Gastroesophageal sphincter (tissue), 4 donors: Measurements from ENCODE around the gene STARD13. TPM values are rescaled to one million over a fixed set of nuclear protein-coding genes. Genes with fewer than 3 reads are reported as not detected.

Experiments
- ATAC-seq: fragments of 150-250 bp; one replicate; pipeline ENCODE4 v1.9.1; 2016; ENCODE audit warnings: mild to moderate bottlenecking, moderate library complexity
- H3K27ac ChIP-seq, 4 donors: fragments of 200-600 bp; sonication (generic) in 3 of 4; 1 replicate in 3 of 4; 2 replicates in 1 of 4; pipeline ENCODE4 v1.5.1; 2016 to 2019
- H3K27me3 ChIP-seq: fragments of 200-600 bp; sonication (generic); one replicate; pipeline ENCODE4 v1.5.1; 2019
- H3K36me3 ChIP-seq, 2 donors: fragments of 200-600 bp; sonication (generic); one replicate each; pipeline ENCODE4 v1.5.1; 2019; ENCODE audit warnings: control low read depth in 1 of 2
- H3K4me1 ChIP-seq, 3 donors: fragments of 200-600 bp; sonication (generic); 1 replicate in 2 of 3; 2 replicates in 1 of 3; pipeline ENCODE4 v1.5.1; 2016 to 2019; ENCODE audit warnings: control low read depth in 2 of 3
- H3K4me3 ChIP-seq, 2 donors: fragments of 200-600 bp; sonication (generic); one replicate each; pipeline ENCODE4 v1.5.1; 2019; ENCODE audit warnings: mild to moderate bottlenecking in 1 of 2, moderate library complexity in 1 of 2
- H3K9me3 ChIP-seq, 3 donors: fragments of 200-600 bp; sonication (generic); one replicate each; pipeline ENCODE4 v1.5.1; 2017 to 2019; ENCODE audit warnings: control low read depth in 2 of 3
- EP300 ChIP-seq: sonication (generic); formaldehyde crosslinking; IDR thresholded peaks from one replicate; pipeline ENCODE4 v1.6.1; 2017; ENCODE audit warnings: antibody characterized with exemption, mild to moderate bottlenecking
- POLR2A ChIP-seq, 2 donors: fragments of 450-650 bp; IDR thresholded peaks; one replicate each; pipeline ENCODE4 v1.6.1; 2017; ENCODE audit warnings: antibody characterized with exemption in 2 of 2, mild to moderate bottlenecking in 2 of 2, moderate library complexity in 1 of 2
- POLR2AphosphoS5 ChIP-seq: sonication (generic); formaldehyde crosslinking; IDR thresholded peaks from one replicate; pipeline ENCODE4 v1.6.1; 2017; ENCODE audit warnings: antibody characterized with exemption
- WGBS, 2 donors: methylation state at CpG; one replicate each; pipeline ENCODE4 v1.1.5; 2018; ENCODE audit warnings: low coverage in 1 of 2; 5-methylcytosine and 5-hydroxymethylcytosine counted together
- total RNA-seq, 4 donors: library from RNA; depleted of rRNA; stranded (reverse); fragments of >200 nt; gene quantifications; one replicate each; pipeline ENCODE4 v1.1.0, GENCODE V29; 2016
- TF ChIP-seq, protein P1 (sequence below), 4 experiments: fragments of 200-600 bp in 2 of 4; fragments of 450-650 bp in 2 of 4; sonication (generic) in 1 of 4; IDR thresholded peaks; one replicate each; pipeline ENCODE4 v1.5.1; 2017 to 2019; ENCODE audit warnings: antibody characterized with exemption in 4 of 4, mild to moderate bottlenecking in 2 of 4, moderate library complexity in 2 of 4

STARD13 gene
- total RNA-seq, 4 donors from 2014 or later, result 46.2 to 63.3 (median 49.3) TPM

DNA sequence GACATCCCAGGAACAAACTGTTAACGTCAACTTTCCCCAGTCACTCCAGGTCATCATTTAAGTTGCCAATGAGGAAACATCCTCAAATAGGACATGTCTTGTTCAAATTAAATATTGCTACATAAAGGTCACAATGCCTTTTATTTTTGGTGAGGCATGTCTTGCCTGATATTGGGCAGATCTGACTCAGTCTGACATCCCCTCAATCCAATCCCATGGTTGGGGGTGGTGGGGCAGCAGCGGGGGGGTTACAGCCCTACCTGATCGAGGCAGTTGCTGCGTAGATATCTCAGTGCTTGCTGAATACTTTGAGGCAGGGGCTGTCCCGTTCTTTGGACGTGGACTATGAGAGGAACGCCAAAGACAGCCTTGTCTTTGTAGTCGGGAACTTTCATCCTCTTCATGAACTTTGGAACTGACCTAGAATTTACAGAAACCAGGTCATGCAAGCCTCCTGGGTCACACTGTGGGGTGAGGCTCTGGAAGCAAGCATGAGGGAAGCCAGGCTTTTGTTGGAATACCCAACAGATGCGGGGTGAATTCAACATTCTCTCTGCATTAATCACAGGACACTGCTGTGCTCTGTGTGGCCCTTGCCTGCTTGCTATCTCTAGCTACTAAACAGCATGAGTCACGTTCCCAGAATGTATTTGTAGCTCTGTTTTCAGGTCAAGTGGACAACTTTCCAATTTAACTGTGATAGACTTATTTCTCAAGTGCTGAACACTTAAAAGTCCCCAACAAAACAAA lies 159.6 kb downstream of the STARD13 start:
- ATAC-seq, result peak; percentile 87
- WGBS, 2 donors, result 21 to 27% methylated on average over 5 to 9 of the region's 10 CpGs
- Histone ChIP-seq H3K9me3 (no peaks in the 10 kb centered on the region), H3K27ac (peak overlapping the region; percentile 24 to 90 (median 79)), H3K36me3 (peaks cover 0 to 60% of the 10 kb centered on the region in 2 donors), H3K27me3 (no peaks in the 10 kb centered on the region), H3K4me1 (peaks cover 14 to 82% (median 31%) of the 10 kb centered on the region in 3 donors), H3K4me3 (no peak overlapping the region)
- TF ChIP-seq EP300, result no peak
- peak; percentile 82 for TF ChIP-seq POLR2AphosphoS5

- peak; percentile 18 for ATAC-seq
- WGBS, 2 donors, result 25 to 65% methylated on average over 2 to 7 of the region's 7 CpGs
- H3K27me3 ChIP-seq, result no peaks in the 10 kb centered on the region
- peak; percentile 68 for TF ChIP-seq POLR2AphosphoS5
- TF ChIP-seq, protein P1, sequence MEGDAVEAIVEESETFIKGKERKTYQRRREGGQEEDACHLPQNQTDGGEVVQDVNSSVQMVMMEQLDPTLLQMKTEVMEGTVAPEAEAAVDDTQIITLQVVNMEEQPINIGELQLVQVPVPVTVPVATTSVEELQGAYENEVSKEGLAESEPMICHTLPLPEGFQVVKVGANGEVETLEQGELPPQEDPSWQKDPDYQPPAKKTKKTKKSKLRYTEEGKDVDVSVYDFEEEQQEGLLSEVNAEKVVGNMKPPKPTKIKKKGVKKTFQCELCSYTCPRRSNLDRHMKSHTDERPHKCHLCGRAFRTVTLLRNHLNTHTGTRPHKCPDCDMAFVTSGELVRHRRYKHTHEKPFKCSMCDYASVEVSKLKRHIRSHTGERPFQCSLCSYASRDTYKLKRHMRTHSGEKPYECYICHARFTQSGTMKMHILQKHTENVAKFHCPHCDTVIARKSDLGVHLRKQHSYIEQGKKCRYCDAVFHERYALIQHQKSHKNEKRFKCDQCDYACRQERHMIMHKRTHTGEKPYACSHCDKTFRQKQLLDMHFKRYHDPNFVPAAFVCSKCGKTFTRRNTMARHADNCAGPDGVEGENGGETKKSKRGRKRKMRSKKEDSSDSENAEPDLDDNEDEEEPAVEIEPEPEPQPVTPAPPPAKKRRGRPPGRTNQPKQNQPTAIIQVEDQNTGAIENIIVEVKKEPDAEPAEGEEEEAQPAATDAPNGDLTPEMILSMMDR (IDR thresholded peaks at IDR 0.05), result no peak
- no peak overlapping the region for H3K4me3 ChIP-seq
- peaks cover 16 to 86% (median 38%) of the 10 kb centered on the region in 3 donors for H3K4me1 ChIP-seq
- no peaks in the 10 kb centered on the region for H3K9me3 ChIP-seq
- peak overlapping the region; percentile 54 to 90 (median 79) for H3K27ac ChIP-seq
- H3K36me3 ChIP-seq, result peaks cover 0 to 55% of the 10 kb centered on the region in 2 donors
Observed at GRCh38 chr13:33123066-33123859, 162.3 kb downstream of the STARD13 start.

- Histone ChIP-seq H3K27me3 (no peaks in the 10 kb centered on the region), H3K4me3 (no peak overlapping the region), H3K36me3 (peaks cover 0 to 78% of the 10 kb centered on the region in 2 donors), H3K9me3 (no peaks in the 10 kb centered on the region), H3K4me1 (peaks cover 10 to 59% (median 17%) of the 10 kb centered on the region in 3 donors), H3K27ac (peak overlapping the region; percentile 59 to 68 (median 62))
- no peak for ATAC-seq
- no peak for TF ChIP-seq POLR2A (IDR thresholded peaks at IDR 0.05)
- no peak for TF ChIP-seq EP300
- TF ChIP-seq, protein P1 (IDR thresholded peaks at IDR 0.05), result no peak
- TF ChIP-seq POLR2AphosphoS5, result no peak
- 26 to 38% methylated on average over 10 of the region's 10 CpGs for WGBS, 2 donors
Observed at GRCh38 chr13:33119856-33120543, 165.6 kb downstream of the STARD13 start.

DNA sequence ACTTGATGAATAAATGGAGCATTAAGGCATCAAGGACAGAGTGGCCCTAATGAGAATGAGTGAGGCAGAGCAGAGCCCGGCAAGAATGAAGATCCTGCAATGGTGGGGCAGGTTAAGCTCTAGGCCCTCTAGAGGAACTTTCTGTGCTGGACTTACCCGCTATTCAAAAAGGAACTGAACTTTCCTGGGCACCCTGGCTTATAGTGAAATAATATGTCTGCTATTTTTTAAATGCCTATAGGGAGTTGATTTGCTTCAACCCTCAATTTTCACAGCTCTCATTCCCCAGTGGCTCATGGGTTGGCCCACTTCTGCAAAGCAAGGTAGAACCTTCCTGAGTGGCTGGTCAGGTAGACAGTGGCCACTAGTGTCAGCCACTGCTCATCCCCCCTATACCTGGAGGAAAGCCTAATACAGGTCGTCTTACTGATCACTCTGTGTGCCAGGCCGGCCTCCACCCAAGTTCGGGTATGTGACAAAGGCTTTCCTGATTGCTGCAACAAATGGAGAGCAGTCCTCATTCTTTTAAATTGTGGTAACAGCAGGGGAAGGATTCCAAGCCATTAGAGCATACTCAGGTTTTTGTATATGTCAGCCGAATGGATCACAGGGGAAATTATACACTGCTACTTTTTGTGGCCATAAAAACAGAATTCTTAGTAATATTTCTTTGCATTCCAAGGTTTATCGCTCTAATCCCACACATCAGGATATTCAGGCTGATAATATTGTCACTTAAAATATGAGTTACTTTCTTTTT lies 166.4 kb downstream of the STARD13 start:
- no peak for ATAC-seq
- H3K27ac ChIP-seq, result peak overlapping the region in 3 of 4 donors; percentile 59 to 68 (median 64)

More for the DNA sequence above, 166.4 kb downstream of the STARD13 start:
- Histone ChIP-seq H3K36me3 (peaks cover 0 to 76% of the 10 kb centered on the region in 2 donors), H3K4me1 (peaks cover 5 to 59% (median 13%) of the 10 kb centered on the region in 3 donors), H3K9me3 (no peaks in the 10 kb centered on the region), H3K27me3 (no peaks in the 10 kb centered on the region), H3K4me3 (no peak overlapping the region)
- TF ChIP-seq EP300, result no peak
- TF ChIP-seq, protein P1 (IDR thresholded peaks at IDR 0.05), result no peak
- no peak for TF ChIP-seq POLR2A (IDR thresholded peaks at IDR 0.05)
- TF ChIP-seq POLR2AphosphoS5, result no peak
- 46 to 69% methylated on average over 2 to 6 of the region's 7 CpGs for WGBS, 2 donors
